Spleen (tissue), 11 donors: ENCODE results near the gene PCDHB1. TPM values are rescaled to one million over a fixed set of nuclear protein-coding genes. Genes with fewer than 3 reads are reported as not detected.

Experiments used
- DNase-seq: peaks from one replicate; pipeline ENCODE4 v3.0.0-alpha.2; 2020
- H3K27ac ChIP-seq, 8 donors: fragments of 200-600 bp; sonication (generic) in 7 of 8; 1 replicate in 4 of 8; 2 replicates in 4 of 8; pipeline versions ENCODE4 v1.5.0 to v1.8.0; 2016 to 2021; ENCODE audit warnings: inconsistent platforms in 4 of 8, mild to moderate bottlenecking in 4 of 8, moderate library complexity in 1 of 8
- H3K27me3 ChIP-seq, 7 donors: fragments of 200-600 bp; sonication (generic) in 6 of 7; replicated peaks in 1 of 7; 1 replicate in 4 of 7; 2 replicates in 3 of 7; pipeline versions ENCODE4 v1.5.0 to v1.8.0; 2016 to 2021; ENCODE audit warnings: inconsistent platforms in 3 of 7, mild to moderate bottlenecking in 1 of 7
- H3K36me3 ChIP-seq, 6 donors: fragments of 200-600 bp; sonication (generic) in 5 of 6; 1 replicate in 4 of 6; 2 replicates in 2 of 6; pipeline versions ENCODE4 v1.5.0 to v1.8.0; 2016 to 2021; ENCODE audit warnings: inconsistent platforms in 2 of 6
- H3K4me1 ChIP-seq, 6 donors: fragments of 200-600 bp; sonication (generic) in 5 of 6; 1 replicate in 3 of 6; 2 replicates in 3 of 6; pipeline versions ENCODE4 v1.5.0 to v1.8.0; 2016 to 2021; ENCODE audit warnings: inconsistent platforms in 3 of 6
- H3K4me3 ChIP-seq, 8 donors: fragments of 200-600 bp; sonication (generic) in 7 of 8; 1 replicate in 4 of 8; 2 replicates in 4 of 8; pipeline versions ENCODE4 v1.5.0 to v1.8.0; 2016 to 2021; ENCODE audit warnings: inconsistent platforms in 4 of 8, mild to moderate bottlenecking in 4 of 8, moderate library complexity in 2 of 8
- H3K9me3 ChIP-seq, 8 donors: fragments of 200-600 bp; sonication (generic) in 7 of 8; 1 replicate in 4 of 8; 2 replicates in 4 of 8; pipeline versions ENCODE4 v1.5.0 to v1.8.0; 2016 to 2021; ENCODE audit warnings: inconsistent platforms in 4 of 8
- POLR2A ChIP-seq, 3 donors: fragments of 450-650 bp; IDR thresholded peaks; one replicate each; pipeline ENCODE4 v1.5.1; 2017; ENCODE audit warnings: antibody characterized with exemption in 3 of 3, mild to moderate bottlenecking in 1 of 3
- POLR2AphosphoS5 ChIP-seq, 3 donors: sonication (generic); formaldehyde crosslinking; IDR thresholded peaks; one replicate each; pipeline ENCODE4 v1.5.1; 2017; ENCODE audit warnings: antibody characterized with exemption in 3 of 3
- WGBS, 5 donors: extraction: QIAGEN DNeasy Blood & Tissue Kit in 3 of 5; methylation state at CpG; one replicate each; pipeline versions ENCODE4 v1.1.5 to v1.1.7; 2013 to 2018; 5-methylcytosine and 5-hydroxymethylcytosine counted together
- intact Hi-C: fragments of 100-400 bp; cut with DNase I; formaldehyde crosslinking; loops from one replicate; pipeline ENCODE4 v1.15.0; 2023; ENCODE audit warnings: low total_unique reads
- polyA plus RNA-seq, 3 donors: library from polyadenylated mRNA; stranded (reverse); fragments of 200-250 nt; gene quantifications; one replicate each; pipeline ENCODE4 v1.2.1, GENCODE V29; 2013
- total RNA-seq, 7 donors: library from RNA; depleted of rRNA in 3 of 7; stranded (reverse); fragments of >200 nt in 3 of 7; fragmentation: NEBNext Ultra II Directional in 4 of 7; extraction: Animal tissue kit (Norgen Biotek cat#: 25700) in 4 of 7; gene quantifications; one replicate each; pipeline versions ENCODE4 v1.1.0 to v1.2.1, GENCODE V29; 2016 to 2021
- TF ChIP-seq, protein P1 (sequence below), 11 experiments: fragments of 200-600 bp in 7 of 11; fragments of 450-650 bp in 4 of 11; sonication (generic) in 4 of 11; IDR thresholded peaks in 8 of 11; conservative IDR thresholded peaks in 3 of 11; 1 replicate in 7 of 11; 2 replicates in 4 of 11; pipeline versions ENCODE4 v1.4.0 to v1.8.0; 2016 to 2021; ENCODE audit warnings: antibody characterized with exemption in 11 of 11, inconsistent platforms in 4 of 11, mild to moderate bottlenecking in 1 of 11
- donor health status: healthy with polysubstance abuse.
- donor health status: DM: no; HTN: no; CAD: no; lungs with moderate emphysema.
- donor health status: DM: no; HTN: no; CAD: no.
- donor health status: Bipolar disorder and iron deficiency.
- donor health status: healthy.
- donor health status: DM: no; HTN: no; CAD: no.
- donor health status: DM: yes; HTN: yes; CAD: no.

PCDHB1 gene
- total and polyA plus RNA-seq, 10 donors, result not detected

DNA sequence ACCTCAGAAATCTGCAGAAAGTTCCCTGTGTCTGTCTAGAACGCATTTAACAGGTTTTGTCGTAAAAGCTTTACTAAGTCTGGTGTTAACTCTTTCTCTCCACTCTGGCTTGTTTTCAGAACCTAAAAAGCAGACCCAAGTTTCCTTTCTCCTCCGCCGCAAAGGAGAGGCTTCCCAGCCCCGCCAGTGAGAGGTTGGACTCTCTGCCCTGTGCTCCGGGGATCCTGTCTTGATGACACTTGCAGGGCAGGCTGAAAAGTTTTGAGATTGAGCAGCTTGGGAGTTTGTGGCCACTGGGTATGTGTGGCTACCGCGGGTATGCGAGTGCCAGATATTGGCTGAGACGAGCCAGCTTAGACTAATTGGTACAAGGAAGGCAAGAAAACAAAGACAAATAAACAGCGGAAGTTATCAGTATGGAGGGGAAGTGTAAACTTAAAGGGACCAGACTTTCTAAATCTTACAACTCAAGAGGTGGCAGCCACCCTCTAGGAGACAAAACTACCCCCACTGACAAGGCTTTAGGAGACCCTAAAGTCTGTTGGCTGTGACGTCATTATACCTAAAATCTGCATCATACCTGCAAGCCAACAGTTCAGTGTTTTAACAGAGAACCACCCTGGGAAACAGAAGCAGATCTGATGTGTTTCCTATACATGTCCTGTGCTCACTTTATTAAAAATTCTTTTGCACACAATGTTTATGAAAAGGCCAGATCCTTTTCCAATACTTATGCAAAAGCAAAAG, 41.0 kb upstream of the PCDHB1 start:
- 43 to 48% (median 47%) methylated on average over 12 of the region's 12 CpGs for WGBS, 5 donors
- DNase-seq, result no peak
- intact Hi-C loops, result no loop called here

DNA sequence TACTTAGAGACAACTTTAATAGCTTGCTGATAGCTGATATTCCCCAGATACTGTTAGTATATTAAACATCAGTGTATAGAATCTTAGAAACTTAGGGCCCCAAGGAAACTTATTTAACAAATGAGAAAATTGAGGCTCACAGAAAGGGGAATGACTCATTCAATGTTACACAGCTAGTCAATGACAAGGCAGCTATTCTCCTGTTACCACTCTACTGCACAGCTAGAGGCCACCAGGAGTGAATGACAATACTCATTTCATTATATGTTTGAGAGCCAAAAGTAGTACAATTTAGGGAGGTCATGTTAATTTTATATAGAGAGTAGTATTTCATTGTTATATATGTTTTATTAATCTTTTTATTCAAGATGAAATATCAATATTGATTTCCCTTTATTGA, 33.2 kb upstream of the PCDHB1 start:
- no peaks in the 10 kb centered on the region for H3K9me3 ChIP-seq
- no peak for DNase-seq
- H3K4me1 ChIP-seq, result no peaks in the 10 kb centered on the region
- intact Hi-C loops, result no loop called here
- no peaks in the 10 kb centered on the region for H3K27me3 ChIP-seq
- TF ChIP-seq, protein P1, sequence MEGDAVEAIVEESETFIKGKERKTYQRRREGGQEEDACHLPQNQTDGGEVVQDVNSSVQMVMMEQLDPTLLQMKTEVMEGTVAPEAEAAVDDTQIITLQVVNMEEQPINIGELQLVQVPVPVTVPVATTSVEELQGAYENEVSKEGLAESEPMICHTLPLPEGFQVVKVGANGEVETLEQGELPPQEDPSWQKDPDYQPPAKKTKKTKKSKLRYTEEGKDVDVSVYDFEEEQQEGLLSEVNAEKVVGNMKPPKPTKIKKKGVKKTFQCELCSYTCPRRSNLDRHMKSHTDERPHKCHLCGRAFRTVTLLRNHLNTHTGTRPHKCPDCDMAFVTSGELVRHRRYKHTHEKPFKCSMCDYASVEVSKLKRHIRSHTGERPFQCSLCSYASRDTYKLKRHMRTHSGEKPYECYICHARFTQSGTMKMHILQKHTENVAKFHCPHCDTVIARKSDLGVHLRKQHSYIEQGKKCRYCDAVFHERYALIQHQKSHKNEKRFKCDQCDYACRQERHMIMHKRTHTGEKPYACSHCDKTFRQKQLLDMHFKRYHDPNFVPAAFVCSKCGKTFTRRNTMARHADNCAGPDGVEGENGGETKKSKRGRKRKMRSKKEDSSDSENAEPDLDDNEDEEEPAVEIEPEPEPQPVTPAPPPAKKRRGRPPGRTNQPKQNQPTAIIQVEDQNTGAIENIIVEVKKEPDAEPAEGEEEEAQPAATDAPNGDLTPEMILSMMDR (IDR thresholded peaks at IDR 0.05 in 8 of 11, conservative IDR thresholded peaks at IDR 0.05 in 3 of 11), result no peak
- TF ChIP-seq POLR2AphosphoS5 (IDR thresholded peaks at IDR 0.05), result no peak
- no peak for TF ChIP-seq POLR2A (IDR thresholded peaks at IDR 0.05)
- no peak overlapping the region for H3K4me3 ChIP-seq
- no peak overlapping the region for H3K27ac ChIP-seq
- H3K36me3 ChIP-seq, result no peaks in the 10 kb centered on the region

More for the DNA sequence above, 41.0 kb upstream of the PCDHB1 start:
- TF ChIP-seq POLR2AphosphoS5 (IDR thresholded peaks at IDR 0.05) (no peak), POLR2A (IDR thresholded peaks at IDR 0.05) (no peak)
- H3K27ac ChIP-seq, result no peak overlapping the region
- no peaks in the 10 kb centered on the region for H3K4me1 ChIP-seq
- H3K36me3 ChIP-seq, result no peaks in the 10 kb centered on the region
- no peak overlapping the region for H3K4me3 ChIP-seq
- peaks cover 0 to 5% (median 0%) of the 10 kb centered on the region in 7 donors for H3K27me3 ChIP-seq
- H3K9me3 ChIP-seq, result peaks cover 0 to 7% (median 0%) of the 10 kb centered on the region in 8 donors

DNA sequence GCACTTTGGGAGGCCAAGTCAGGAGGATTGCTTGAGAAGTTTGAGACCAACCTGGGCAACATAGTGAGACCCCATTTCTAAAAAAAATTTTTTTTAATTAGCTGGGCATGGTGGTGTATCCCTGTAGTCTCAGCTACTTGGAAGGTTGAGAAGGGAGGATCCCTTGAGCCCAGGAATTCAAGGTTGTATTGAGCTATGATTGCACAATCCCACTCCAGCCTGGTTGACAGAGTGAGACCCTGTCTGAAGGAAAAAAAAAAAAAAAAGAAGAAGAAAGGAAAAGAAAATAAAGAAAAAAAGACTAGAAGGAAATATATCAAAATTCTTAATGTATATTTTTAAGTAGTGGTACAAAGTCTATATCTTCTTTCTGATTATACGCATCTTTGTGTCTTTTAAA, 28.8 kb upstream of the PCDHB1 start:
- intact Hi-C loops, result no loop called here

DNA sequence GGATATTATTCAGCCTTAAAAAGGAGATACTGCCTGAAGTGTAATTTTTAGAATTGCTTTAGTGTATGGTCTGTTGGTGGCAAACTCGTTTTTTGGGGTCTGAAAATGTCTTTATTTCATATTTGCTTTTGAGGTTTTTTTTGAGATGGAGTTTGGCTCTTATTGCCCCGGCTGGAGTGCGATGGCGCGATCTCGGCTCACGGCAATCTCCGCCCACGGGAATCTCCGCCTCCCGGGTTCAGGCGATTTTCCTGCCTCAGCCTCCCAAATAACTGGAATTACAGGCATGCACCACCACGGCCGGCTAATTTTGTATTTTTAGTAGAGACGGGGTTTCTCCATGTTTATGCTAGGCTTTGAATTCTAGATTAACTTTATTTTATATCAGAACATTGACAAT, 20.2 kb upstream of the PCDHB1 start:
- intact Hi-C loops, result no loop called here
- H3K4me1 ChIP-seq, result no peaks in the 10 kb centered on the region
- H3K27me3 ChIP-seq, result peaks cover 0 to 5% (median 0%) of the 10 kb centered on the region in 7 donors
- WGBS, 5 donors, result 85 to 92% (median 89%) methylated on average over 15 of the region's 15 CpGs
- H3K36me3 ChIP-seq, result no peaks in the 10 kb centered on the region
- no peak for DNase-seq
- no peak overlapping the region for H3K4me3 ChIP-seq
- TF ChIP-seq POLR2AphosphoS5 (IDR thresholded peaks at IDR 0.05), result no peak
- TF ChIP-seq POLR2A (IDR thresholded peaks at IDR 0.05), result no peak
- no peak overlapping the region for H3K27ac ChIP-seq
- no peaks in the 10 kb centered on the region for H3K9me3 ChIP-seq

More for the DNA sequence above, 28.8 kb upstream of the PCDHB1 start:
- Histone ChIP-seq H3K4me3 (no peak overlapping the region), H3K36me3 (no peaks in the 10 kb centered on the region), H3K27ac (no peak overlapping the region), H3K9me3 (peaks cover 0 to 7% (median 0%) of the 10 kb centered on the region in 8 donors), H3K27me3 (no peaks in the 10 kb centered on the region), H3K4me1 (no peaks in the 10 kb centered on the region)
- DNase-seq, result no peak
- TF ChIP-seq POLR2A (IDR thresholded peaks at IDR 0.05) (no peak), POLR2AphosphoS5 (IDR thresholded peaks at IDR 0.05) (no peak)
- TF ChIP-seq, protein P1 (IDR thresholded peaks at IDR 0.05 in 8 of 11, conservative IDR thresholded peaks at IDR 0.05 in 3 of 11), result no peak
- 97 to 100% (median 98%) methylated on average over 1 of the region's 1 CpG for WGBS, 5 donors

DNA sequence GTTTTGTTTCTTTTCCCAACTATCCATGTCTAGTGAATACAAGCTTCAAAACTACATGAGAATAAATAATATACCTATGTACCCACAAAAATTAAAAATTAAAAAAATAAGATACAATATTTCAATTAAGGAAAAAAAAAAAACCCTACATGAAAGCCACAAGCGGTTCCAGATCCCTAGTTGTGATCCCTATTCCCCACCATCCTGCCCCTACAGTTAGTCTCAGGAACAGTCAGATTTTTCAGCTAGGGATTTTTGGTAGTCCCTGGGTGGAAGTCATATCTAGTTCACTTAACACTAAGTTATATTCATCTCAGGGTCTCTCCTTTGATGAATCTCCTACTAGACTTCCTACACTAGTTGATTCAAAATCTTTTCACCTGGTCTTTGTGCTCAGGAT, 18.5 kb upstream of the PCDHB1 start:
- peaks cover 0 to 5% (median 0%) of the 10 kb centered on the region in 7 donors for H3K27me3 ChIP-seq
- DNase-seq, result no peak
- no peaks in the 10 kb centered on the region for H3K9me3 ChIP-seq
- no peaks in the 10 kb centered on the region for H3K36me3 ChIP-seq
- no peak overlapping the region for H3K4me3 ChIP-seq
- 62 to 84% (median 69%) methylated on average over 1 of the region's 1 CpG for WGBS, 5 donors
- intact Hi-C loops, result no loop called here
- no peak overlapping the region for H3K27ac ChIP-seq
- no peak for TF ChIP-seq POLR2A (IDR thresholded peaks at IDR 0.05)
- H3K4me1 ChIP-seq, result no peaks in the 10 kb centered on the region
